Skeletal muscle cell (primary cell): ENCODE results near the gene NELFA.

Source experiments
- DNase-seq: peaks from one replicate; pipeline ENCODE4 v3.0.0-alpha.2; 2010; ENCODE audit warnings: low read depth
- H3K4me3 ChIP-seq: 2 replicates; pipeline ENCODE4 v1.5.1; 2011; ENCODE audit warnings: low read depth, mild to moderate bottlenecking, control low read depth, low read length, moderate library complexity

The NELFA gene

GRCh38 chr4:2008921-2009650, at the start of gene NELFA:
Gene NELFA, minus strand, starts transcription at chr4:2008974. Its CDS starts 15 bp downstream, at chr4:2008959.
- DNase-seq: peak; percentile 67
- H3K4me3 ChIP-seq: peak within 1 kb of the TSS; percentile 88

- DNase-seq: no peak
- no peak overlapping the region for H3K4me3 ChIP-seq
Measured at GRCh38 chr4:2057382-2058065, 48.8 kb upstream of the NELFA start.

- DNase-seq: no peak
- no peak overlapping the region for H3K4me3 ChIP-seq
Measured at GRCh38 chr4:2054217-2054616, 45.4 kb upstream of the NELFA start.

GRCh38 chr4:2051086-2051485, 42.3 kb upstream of the NELFA start:
- no peak for DNase-seq
- no peak overlapping the region for H3K4me3 ChIP-seq

GRCh38 chr4:2049811-2050210, 41.0 kb upstream of the NELFA start:
- H3K4me3 ChIP-seq: no peak overlapping the region
- no peak for DNase-seq

GRCh38 chr4:2049381-2049780, 40.6 kb upstream of the NELFA start:
- no peak overlapping the region for H3K4me3 ChIP-seq

GRCh38 chr4:2048831-2049230, 40.1 kb upstream of the NELFA start:
- H3K4me3 ChIP-seq: no peak overlapping the region
- no peak for DNase-seq

More at GRCh38 chr4:2049381-2049780, 40.6 kb upstream of the NELFA start:
- no peak for DNase-seq

- no peak overlapping the region for H3K4me3 ChIP-seq
- no peak for DNase-seq
Measured at GRCh38 chr4:2047781-2048581, 39.2 kb upstream of the NELFA start.

GRCh38 chr4:2047031-2047660, 38.4 kb upstream of the NELFA start:
- DNase-seq: no peak

GRCh38 chr4:2046031-2046961, 37.5 kb upstream of the NELFA start:
- no peak for DNase-seq
- no peak overlapping the region for H3K4me3 ChIP-seq

More at GRCh38 chr4:2047031-2047660, 38.4 kb upstream of the NELFA start:
- H3K4me3 ChIP-seq: no peak overlapping the region

GRCh38 chr4:2045518-2045951, 36.8 kb upstream of the NELFA start:
- no peak overlapping the region for H3K4me3 ChIP-seq
- no peak for DNase-seq

- no peak overlapping the region for H3K4me3 ChIP-seq
- DNase-seq: no peak
Measured at GRCh38 chr4:2044542-2045517, 36.1 kb upstream of the NELFA start.

GRCh38 chr4:2044119-2044485, 35.3 kb upstream of the NELFA start:
- H3K4me3 ChIP-seq: no peak overlapping the region
- no peak for DNase-seq

GRCh38 chr4:2043396-2044118, 34.8 kb upstream of the NELFA start:
- no peak overlapping the region for H3K4me3 ChIP-seq
- no peak for DNase-seq

GRCh38 chr4:2042947-2043395, 34.2 kb upstream of the NELFA start:
- peak overlapping the region; percentile 76 for H3K4me3 ChIP-seq
- no peak for DNase-seq

- no peak for DNase-seq
- peak overlapping the region; percentile 76 for H3K4me3 ChIP-seq
Measured at GRCh38 chr4:2042204-2042946, 33.6 kb upstream of the NELFA start.
